ENCODE data around the gene CLIP1. TPM values are rescaled to one million over a fixed set of nuclear protein-coding genes. Genes with fewer than 3 reads are reported as not detected.
A peak's percentile ranks its signal among the peaks of the same experiment; 100 is the strongest.
"Not testable (repeated sequence)": the region's sequence is repeated elsewhere in the genome, so short reads cannot be mapped to it uniquely, and the experiment has no call there.

CLIP1 gene
- total RNA-seq, 1 donor from 2014 or later = 59.1 TPM

DNA sequence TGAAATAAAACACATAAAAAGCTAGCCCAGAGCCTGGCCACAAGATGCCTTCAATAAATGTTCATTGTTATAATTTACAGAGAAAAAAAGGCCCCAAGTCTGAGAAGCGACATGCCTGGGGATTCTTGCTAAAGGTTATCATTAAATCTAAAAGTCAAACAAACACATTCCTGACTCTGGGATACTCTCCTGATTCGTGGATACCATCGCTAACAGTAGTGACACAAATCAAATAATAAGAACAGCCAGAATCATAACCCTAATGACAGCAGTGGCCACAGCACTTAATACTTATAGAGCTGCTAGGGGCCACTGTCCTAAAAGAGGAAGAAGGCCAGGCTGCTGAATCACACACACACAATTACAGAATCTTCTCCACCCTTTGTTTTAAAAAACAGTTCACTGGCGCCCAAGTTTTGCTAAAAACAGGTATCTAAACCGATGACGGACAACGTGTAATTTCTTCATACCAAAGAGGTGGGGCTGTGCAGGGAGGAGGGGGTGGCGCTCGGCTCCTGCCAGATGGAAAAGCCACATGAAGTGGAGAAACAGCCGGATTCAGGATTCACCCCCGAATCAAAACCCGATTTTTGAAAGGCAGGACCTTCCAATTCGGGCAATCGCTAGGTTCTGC is 1.2 kb downstream of the CLIP1 start:
- H3K27ac Mint-ChIP-seq = peak overlapping the region; percentile 100
- no peaks in the 10 kb centered on the region for H3K9me3 Mint-ChIP-seq
- peaks cover 17% of the 10 kb centered on the region for H3K4me1 Mint-ChIP-seq (ENCODE audit: unreplicated experiment)
- H3K27me3 Mint-ChIP-seq = no peaks in the 10 kb centered on the region
- TF ChIP-seq, protein P1, sequence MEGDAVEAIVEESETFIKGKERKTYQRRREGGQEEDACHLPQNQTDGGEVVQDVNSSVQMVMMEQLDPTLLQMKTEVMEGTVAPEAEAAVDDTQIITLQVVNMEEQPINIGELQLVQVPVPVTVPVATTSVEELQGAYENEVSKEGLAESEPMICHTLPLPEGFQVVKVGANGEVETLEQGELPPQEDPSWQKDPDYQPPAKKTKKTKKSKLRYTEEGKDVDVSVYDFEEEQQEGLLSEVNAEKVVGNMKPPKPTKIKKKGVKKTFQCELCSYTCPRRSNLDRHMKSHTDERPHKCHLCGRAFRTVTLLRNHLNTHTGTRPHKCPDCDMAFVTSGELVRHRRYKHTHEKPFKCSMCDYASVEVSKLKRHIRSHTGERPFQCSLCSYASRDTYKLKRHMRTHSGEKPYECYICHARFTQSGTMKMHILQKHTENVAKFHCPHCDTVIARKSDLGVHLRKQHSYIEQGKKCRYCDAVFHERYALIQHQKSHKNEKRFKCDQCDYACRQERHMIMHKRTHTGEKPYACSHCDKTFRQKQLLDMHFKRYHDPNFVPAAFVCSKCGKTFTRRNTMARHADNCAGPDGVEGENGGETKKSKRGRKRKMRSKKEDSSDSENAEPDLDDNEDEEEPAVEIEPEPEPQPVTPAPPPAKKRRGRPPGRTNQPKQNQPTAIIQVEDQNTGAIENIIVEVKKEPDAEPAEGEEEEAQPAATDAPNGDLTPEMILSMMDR (conservative IDR thresholded peaks at IDR 0.05) = no peak
- no peak for DNase-seq (ENCODE audit: extremely low spot score, unreplicated experiment)
- H3K36me3 Mint-ChIP-seq = peaks cover 4% of the 10 kb centered on the region
- H3K4me3 Mint-ChIP-seq = peak overlapping the region; percentile 98

- Mint-ChIP-seq H3K4me3 (peak overlapping the region; percentile 98), H3K27ac (peak overlapping the region; percentile 100), H3K9me3 (no peaks in the 10 kb centered on the region), H3K36me3 (peaks cover 4% of the 10 kb centered on the region), H3K27me3 (no peaks in the 10 kb centered on the region), H3K4me1 (ENCODE audit: unreplicated experiment) (peaks cover 17% of the 10 kb centered on the region)
- TF ChIP-seq, protein P1 (conservative IDR thresholded peaks at IDR 0.05) = no peak
- no peak for DNase-seq (ENCODE audit: extremely low spot score, unreplicated experiment)
Observed at GRCh38 chr12:122420471-122421162, 1.9 kb downstream of the CLIP1 start.

DNA sequence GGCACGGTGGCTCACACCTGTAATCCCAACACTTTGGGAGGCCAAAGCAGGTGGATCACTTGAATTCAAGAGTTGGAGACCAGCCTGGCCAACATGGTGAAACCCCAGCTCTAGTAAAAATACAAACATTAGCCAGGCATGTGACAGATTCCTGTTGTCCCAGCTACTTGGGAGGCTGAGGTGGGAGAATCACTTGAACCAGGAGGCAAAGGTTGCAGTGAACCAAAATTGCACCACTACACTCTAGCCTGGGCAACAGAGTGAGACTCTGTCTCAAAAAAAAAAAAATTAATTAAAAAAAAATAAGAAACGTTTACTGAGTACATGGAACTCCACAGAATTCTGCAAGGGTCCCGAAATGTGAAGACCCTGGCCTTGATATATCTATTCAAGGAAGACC is 3.4 kb downstream of the CLIP1 start:
- peaks cover 17% of the 10 kb centered on the region for H3K4me1 Mint-ChIP-seq (ENCODE audit: unreplicated experiment)
- not testable (repeated sequence) for H3K36me3 Mint-ChIP-seq, H3K27me3 Mint-ChIP-seq

DNA sequence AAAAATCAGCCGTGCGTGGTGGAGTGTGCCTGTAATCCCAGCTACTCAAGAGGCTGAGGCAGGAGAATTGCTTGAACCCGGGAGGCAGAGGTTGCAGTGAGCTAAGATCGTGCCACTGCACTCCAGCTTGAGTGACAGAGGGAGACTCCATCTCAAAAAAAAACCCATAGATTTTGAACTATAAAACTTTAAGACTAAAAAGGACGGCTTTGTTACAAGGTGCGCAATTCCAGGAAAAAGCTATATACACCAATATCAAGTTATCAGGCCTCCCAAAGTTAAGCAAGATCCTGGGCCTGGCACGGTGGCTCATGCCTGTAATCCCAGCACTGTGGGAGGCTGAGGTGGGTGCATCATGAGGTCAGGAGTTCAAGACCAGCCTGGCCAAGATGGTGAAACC is 6.8 kb downstream of the CLIP1 start:
- not testable (repeated sequence) for H3K9me3 Mint-ChIP-seq; H3K27me3 Mint-ChIP-seq; H3K27ac Mint-ChIP-seq; DNase-seq (ENCODE audit: extremely low spot score, unreplicated experiment); H3K36me3 Mint-ChIP-seq; H3K4me3 Mint-ChIP-seq
- H3K4me1 Mint-ChIP-seq (ENCODE audit: unreplicated experiment) = peaks cover 14% of the 10 kb centered on the region

More for the DNA sequence above, 3.4 kb downstream of the CLIP1 start:
- not testable (repeated sequence) for DNase-seq (ENCODE audit: extremely low spot score, unreplicated experiment); H3K9me3 Mint-ChIP-seq
- peak overlapping the region; percentile 100 for H3K27ac Mint-ChIP-seq
- peak overlapping the region; percentile 20 for H3K4me3 Mint-ChIP-seq

- no peaks in the 10 kb centered on the region for H3K9me3 Mint-ChIP-seq
- H3K4me3 Mint-ChIP-seq = no peak overlapping the region
- no peaks in the 10 kb centered on the region for H3K27me3 Mint-ChIP-seq
- H3K27ac Mint-ChIP-seq = peak overlapping the region; percentile 55
- H3K4me1 Mint-ChIP-seq (ENCODE audit: unreplicated experiment) = peaks cover 14% of the 10 kb centered on the region
- peaks cover 8% of the 10 kb centered on the region for H3K36me3 Mint-ChIP-seq
- TF ChIP-seq, protein P1 (conservative IDR thresholded peaks at IDR 0.05) = no peak
- no peak for DNase-seq (ENCODE audit: extremely low spot score, unreplicated experiment)
Observed at GRCh38 chr12:122413516-122414404, 8.7 kb downstream of the CLIP1 start.

GRCh38 chr12:122412851-122413433 is 9.5 kb downstream of the CLIP1 start:
- Mint-ChIP-seq H3K27me3 (no peaks in the 10 kb centered on the region), H3K36me3 (peaks cover 7% of the 10 kb centered on the region), H3K27ac (peak overlapping the region; percentile 55), H3K4me1 (ENCODE audit: unreplicated experiment) (peaks cover 12% of the 10 kb centered on the region), H3K9me3 (no peaks in the 10 kb centered on the region), H3K4me3 (no peak overlapping the region)
- DNase-seq (ENCODE audit: extremely low spot score, unreplicated experiment) = no peak
- TF ChIP-seq, protein P1 (conservative IDR thresholded peaks at IDR 0.05) = no peak

Data from type B pancreatic cell (in vitro differentiated cells).